Measurements from ENCODE around the gene ANKS6. TPM values are rescaled to one million over a fixed set of nuclear protein-coding genes. Genes with fewer than 3 reads are reported as not detected.

Gene ANKS6
- total and polyA plus RNA-seq, 2 of the 4 experiments (the other 2 are of a cell fraction), result 9.0 to 23.6 TPM

- H3K27ac ChIP-seq (ENCODE audit: insufficient read depth, low read length), result no peak overlapping the region
- H3K27me3 ChIP-seq (ENCODE audit: control insufficient read depth, insufficient read depth, low read length), result peaks cover 2% of the 10 kb centered on the region; the same call in 1 of the 2 replicates
- BruUV-seq (replicated peaks), result no TSS peak
- peak overlapping the region; percentile 32 for H2AFZ ChIP-seq (replicated peaks; ENCODE audit: low read length, poor library complexity)
- H3K18ac ChIP-seq (ENCODE audit: low read depth, low read length), result no peak overlapping the region
- H4K20me1 ChIP-seq (ENCODE audit: insufficient read depth, low read length), result no peaks in the 10 kb centered on the region
- H3K4me2 ChIP-seq (ENCODE audit: low read depth, low read length), result no peak overlapping the region
- no peak overlapping the region for H2BK5ac ChIP-seq (ENCODE audit: low read depth, low read length, poor library complexity, severe bottlenecking)
- no peak overlapping the region for H4K8ac ChIP-seq (ENCODE audit: low read depth in 2 of 2, low read length in 2 of 2)
- no peak overlapping the region for H2BK120ac ChIP-seq (ENCODE audit: low read depth, low read length)
- H3K4ac ChIP-seq (ENCODE audit: low read depth, low read length), result no peak overlapping the region
- peaks cover 1% of the 10 kb centered on the region; the same call in 1 of the 2 replicates for H3K9me1 ChIP-seq (ENCODE audit: insufficient read depth, low read length)
- no peak overlapping the region for H2AK5ac ChIP-seq (ENCODE audit: low read depth, low read length)
- H4K5ac ChIP-seq (ENCODE audit: low read depth, low read length), result no peak overlapping the region
- H3K9ac ChIP-seq (ENCODE audit: low read depth, low read length), result no peak overlapping the region
- no peak overlapping the region for H2BK15ac ChIP-seq (ENCODE audit: low read depth, low read length)
- no peaks in the 10 kb centered on the region for H3K4me1 ChIP-seq (ENCODE audit: control insufficient read depth, insufficient read depth, low read length)
- intact Hi-C loops (cut with micrococcal nuclease) (no loop called here), dilution Hi-C loops (cut with HindIII; ENCODE audit: low sequenced_read_pairs, unreplicated experiment) (no loop called here), in situ Hi-C loops (cut with MboI; ENCODE audit: low sequenced_read_pairs) (no loop called here)
- H3K14ac ChIP-seq (replicated peaks; ENCODE audit: low read depth, low read length), result no peak overlapping the region
- H3K9me3 ChIP-seq (ENCODE audit: control insufficient read depth, insufficient read depth, low read length), result peaks cover 6% of the 10 kb centered on the region; the same call in 1 of the 2 replicates
- WGBS, 2 experiments (ENCODE audit: extremely low coverage in 2 of 2, insufficient read length in 1 of 2), result no CpG with 5 or more reads among the region's 2 CpGs
- H3K4me3 ChIP-seq (ENCODE audit: insufficient read depth, low read depth, low read length), result no peak overlapping the region
- H3K36me3 ChIP-seq (ENCODE audit: control insufficient read depth, insufficient read depth, low read length), result peaks cover 2% of the 10 kb centered on the region; the same call in 1 of the 2 replicates
- DNase-seq, result no peak
- ChIA-PET CTCF (no interaction called here), POLR2A (ENCODE audit: unreplicated experiment) (no interaction called here)
- no peak overlapping the region for H4K91ac ChIP-seq (ENCODE audit: insufficient read depth, low read depth, low read length)
- H3K56ac ChIP-seq (ENCODE audit: extremely low read depth, insufficient read depth, low read length), result no peak overlapping the region
- TF ChIP-seq ELK1 (IDR thresholded peaks at IDR 0.05; ENCODE audit: borderline replicate concordance, low read depth, low read length), result no peak
- no peak for TF ChIP-seq RCOR1 (IDR thresholded peaks at IDR 0.05; ENCODE audit: insufficient replicate concordance, low read length)
- TF ChIP-seq CEBPB (IDR thresholded peaks at IDR 0.05; ENCODE audit: low read depth, low read length), result no peak
- TF ChIP-seq SMC3 (IDR thresholded peaks at IDR 0.05; ENCODE audit: low read depth, low read length), result no peak
- TF ChIP-seq POLR2A (IDR thresholded peaks at IDR 0.05; ENCODE audit: low read depth, low read length), result no peak
- no peak for TF ChIP-seq MAZ (IDR thresholded peaks at IDR 0.05; ENCODE audit: borderline replicate concordance, low read depth, low read length)
- no peak for TF ChIP-seq RFX5 (IDR thresholded peaks at IDR 0.05; ENCODE audit: low read depth, low read length)
- TF ChIP-seq USF2 (IDR thresholded peaks at IDR 0.05; ENCODE audit: low read depth, low read length), result no peak
- TF ChIP-seq MAFK (IDR thresholded peaks at IDR 0.05; ENCODE audit: low read depth, low read length), result no peak
- no peak for TF ChIP-seq MXI1 (IDR thresholded peaks at IDR 0.05; ENCODE audit: borderline replicate concordance, low read depth, low read length)
- no peak for TF ChIP-seq RAD21 (IDR thresholded peaks at IDR 0.05; ENCODE audit: low read length)
- no peak for TF ChIP-seq BHLHE40 (IDR thresholded peaks at IDR 0.05; ENCODE audit: low read depth, low read length)
- no peak for TF ChIP-seq CHD1 (IDR thresholded peaks at IDR 0.05; ENCODE audit: low read depth, low read length)
- no peak for TF ChIP-seq CTCF (conservative IDR thresholded peaks at IDR 0.05; ENCODE audit: low read depth, low read length)
- TF ChIP-seq NFE2L2 (IDR thresholded peaks at IDR 0.05; ENCODE audit: low read depth, low read length), result no peak
- TF ChIP-seq FOS (IDR thresholded peaks at IDR 0.05; ENCODE audit: low read depth, low read length), result no peak
- no peak for ATAC-seq (ENCODE audit: low read depth)
- H3K79me1 ChIP-seq (ENCODE audit: low read depth in 1 of 2, low read length in 2 of 2), result no peaks in the 10 kb centered on the region
- no peak overlapping the region for H3K23ac ChIP-seq (ENCODE audit: low read depth, low read length)
- H2AK9ac ChIP-seq (replicated peaks; ENCODE audit: low read depth, low read length, poor library complexity), result no peak overlapping the region
- H2BK20ac ChIP-seq (ENCODE audit: low read depth, low read length), result no peak overlapping the region
Measured at GRCh38 chr9:98821831-98822230, 25.5 kb upstream of the ANKS6 start.

Data from IMR-90 (cell line).